Measurements from ENCODE around the gene NUAK1.

GRCh38 chr12:106064721-106065021, 74.1 kb downstream of the NUAK1 start:
- TF ChIP-seq EZH2phosphoT487 (IDR thresholded peaks at IDR 0.05; ENCODE audit: insufficient read depth, low read depth) = no peak
- no peak for TF ChIP-seq EZH2 (IDR thresholded peaks at IDR 0.05; ENCODE audit: insufficient read depth, poor library complexity, severe bottlenecking)

Data from GM23248 (cell line).